ENCODE data around the gene SUGCT.

Gene SUGCT

DNA sequence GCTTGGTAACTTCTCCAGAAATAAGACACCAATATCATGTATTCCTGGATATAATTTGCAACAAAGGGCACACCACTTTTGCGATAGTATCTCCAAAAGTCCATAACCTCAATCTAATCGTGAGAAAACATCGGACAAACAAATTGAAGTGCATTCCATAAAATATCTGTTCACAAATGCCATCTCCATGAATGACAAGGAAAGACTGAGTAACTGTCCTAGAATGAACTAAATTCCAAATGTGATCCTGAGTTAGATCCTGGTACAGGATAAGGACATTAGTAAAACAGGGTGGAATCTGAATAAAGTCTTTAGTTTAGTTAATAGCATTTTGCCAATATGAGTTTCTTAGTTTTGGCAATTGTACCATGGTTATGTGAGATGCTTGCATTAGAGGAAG, 384.2 kb downstream of the SUGCT start:
- DNase-seq: no peak

DNA sequence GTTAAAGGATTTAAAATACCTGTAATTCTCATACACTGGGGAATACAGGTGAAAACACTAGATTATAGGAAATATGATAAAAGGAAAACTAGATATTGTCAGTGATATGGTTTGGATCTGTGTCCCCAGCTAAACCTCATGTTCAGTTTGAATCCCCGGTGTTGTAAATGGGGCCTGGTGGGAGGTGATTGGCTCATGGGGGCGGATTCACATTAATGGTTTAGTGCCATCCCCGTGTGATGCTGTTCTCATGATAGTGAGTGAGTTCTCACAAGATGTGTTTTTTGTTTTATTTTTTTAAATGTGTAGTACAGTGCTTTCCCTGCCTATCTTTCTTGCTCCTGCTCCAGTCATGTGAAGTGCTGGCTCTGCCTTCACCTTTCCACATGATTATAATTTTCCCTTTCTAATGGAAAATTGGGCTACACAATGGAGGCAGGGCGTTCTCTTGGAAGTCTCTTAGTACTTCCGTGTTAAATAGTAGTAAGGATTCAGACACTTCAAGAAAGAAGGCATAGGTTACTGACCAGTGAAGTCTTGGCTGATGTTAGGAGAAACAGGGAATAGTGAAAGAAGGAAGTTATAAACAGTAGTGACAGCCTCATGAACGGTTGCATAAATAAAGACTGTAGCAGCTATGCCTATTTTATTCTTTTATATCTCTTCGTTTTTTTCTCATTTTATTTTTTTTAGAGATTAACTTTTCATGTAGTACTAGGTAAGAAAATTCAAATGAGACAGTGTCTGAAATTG, 386.4 kb downstream of the SUGCT start:
- no peak for DNase-seq

DNA sequence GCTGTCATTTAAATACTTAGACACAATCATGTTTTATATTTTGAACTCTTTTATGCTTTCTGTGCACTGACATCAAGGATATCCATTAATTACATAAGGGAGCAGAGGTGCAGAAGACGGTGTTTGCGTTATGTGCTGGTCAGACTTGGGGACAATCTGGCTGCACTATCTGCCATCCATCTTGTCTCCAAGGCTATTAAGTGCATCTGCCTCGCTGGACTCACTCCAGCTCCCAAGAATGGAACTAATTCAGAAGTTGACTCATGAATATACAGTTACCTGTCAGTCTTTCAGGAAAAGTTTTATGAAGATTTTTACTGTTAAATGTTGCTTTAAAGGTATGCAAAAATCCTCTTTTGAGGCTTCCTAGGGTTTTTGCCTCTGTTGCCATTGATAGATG, 391.0 kb downstream of the SUGCT start:
- DNase-seq: no peak

DNA sequence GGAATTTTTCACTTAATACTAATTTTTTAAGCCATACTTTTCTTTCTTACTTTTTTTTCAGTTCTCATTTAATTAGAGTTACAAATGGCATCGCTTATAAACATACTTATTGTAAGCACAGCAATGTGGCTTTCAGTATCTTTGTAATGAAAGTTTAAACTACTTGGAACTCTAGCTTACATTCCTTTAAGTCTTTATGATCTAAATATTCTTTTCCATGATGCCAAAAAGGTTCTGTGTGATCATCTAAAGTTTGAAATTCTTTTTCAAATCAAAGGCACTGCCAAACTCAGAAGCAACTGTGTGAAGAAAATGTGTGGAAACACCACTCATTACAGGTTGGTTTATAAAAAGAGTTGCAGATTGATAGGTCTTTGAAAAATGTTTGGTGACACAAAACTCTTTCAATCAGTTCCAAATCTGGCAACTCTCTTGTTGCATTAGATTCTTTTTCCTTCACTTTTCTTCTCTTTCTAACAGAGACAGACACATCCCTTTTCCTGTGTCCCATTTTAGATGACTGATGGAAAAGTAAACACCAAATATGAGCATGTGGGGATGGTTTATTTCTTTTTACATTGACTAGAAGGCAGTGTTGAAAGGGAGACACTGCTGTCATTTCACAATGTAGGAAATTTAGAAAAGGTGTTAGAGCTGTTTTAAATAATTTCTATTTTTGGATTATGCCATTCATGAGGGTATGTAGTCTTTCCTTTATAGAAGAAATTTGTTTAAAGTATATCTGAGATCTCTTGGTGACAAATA, 392.3 kb downstream of the SUGCT start:
- DNase-seq: no peak

DNA sequence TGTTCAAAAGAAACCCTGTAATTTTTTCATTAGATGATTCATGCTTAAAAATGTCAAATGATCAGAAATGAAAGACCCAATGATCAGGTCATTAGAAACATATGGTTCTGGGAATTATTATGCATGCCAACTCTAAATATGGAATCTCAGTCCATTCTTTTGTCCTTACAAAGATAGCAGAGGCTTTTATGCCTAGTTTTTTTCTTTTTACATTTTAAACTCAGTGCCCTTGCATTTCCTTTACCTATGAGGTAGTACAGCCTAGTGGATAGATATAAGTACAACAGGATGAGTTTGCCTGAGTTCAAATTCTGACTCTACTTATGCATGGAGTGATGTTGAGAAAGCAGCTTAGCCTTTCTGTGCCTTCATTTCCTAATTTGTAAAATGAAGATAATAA, 392.9 kb downstream of the SUGCT start:
- no peak for DNase-seq

DNA sequence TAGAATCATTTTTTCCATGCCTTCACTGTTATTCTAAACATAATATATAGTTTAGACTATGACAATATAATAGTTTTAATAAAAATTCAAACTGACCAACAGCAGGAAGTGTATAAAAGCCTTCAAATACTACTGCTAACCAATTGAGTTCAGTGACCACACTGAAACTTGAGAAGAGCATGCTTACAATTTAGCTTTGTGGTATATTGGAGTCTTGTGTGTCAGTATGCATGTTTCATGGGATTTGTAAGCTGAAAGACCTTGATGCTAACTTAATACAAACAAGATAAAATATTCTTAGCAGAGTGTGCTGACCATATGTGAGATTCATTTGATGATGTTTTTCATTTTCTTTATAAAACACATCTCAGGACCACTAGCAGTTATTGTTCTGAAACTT, 395.5 kb downstream of the SUGCT start:
- no peak for DNase-seq

DNA sequence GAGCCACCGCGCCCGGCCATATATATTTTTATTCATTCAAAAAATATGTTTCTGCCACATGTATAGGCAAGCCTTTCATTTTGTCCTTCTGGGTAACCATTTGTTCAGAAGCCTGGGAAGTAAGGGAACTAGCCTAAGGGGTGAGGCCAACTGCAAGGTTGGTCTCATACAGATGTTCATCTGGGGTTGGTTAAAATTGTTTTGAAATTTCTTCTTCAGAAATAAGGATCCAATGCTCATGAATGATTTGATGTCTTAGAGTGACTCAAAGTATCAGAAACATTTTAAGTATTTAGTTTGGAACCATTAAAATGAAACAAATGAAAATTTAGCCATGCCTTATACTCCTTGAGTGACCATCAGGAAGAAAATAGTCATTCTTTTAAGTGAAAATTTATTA, 397.2 kb downstream of the SUGCT start:
- no peak for DNase-seq

DNA sequence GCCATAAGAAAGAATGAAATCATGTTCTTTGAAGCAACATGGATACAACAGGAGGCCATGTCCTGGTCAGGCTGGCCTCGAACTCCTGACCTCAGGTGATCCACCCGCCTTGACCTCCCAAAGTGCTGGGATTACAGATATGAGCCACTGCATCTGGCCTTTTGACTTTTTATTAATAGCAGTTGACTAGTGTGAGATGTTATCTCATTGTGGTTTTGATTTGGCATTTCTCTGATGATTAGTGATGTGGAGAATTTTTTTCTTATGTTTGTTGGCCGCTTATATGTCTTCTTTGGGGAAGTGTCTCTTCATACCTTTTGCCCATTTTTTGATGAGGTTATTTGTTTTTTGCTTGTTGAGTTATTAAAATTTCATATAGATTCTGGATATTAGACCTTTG, 400.9 kb downstream of the SUGCT start:
- no peak for DNase-seq

DNA sequence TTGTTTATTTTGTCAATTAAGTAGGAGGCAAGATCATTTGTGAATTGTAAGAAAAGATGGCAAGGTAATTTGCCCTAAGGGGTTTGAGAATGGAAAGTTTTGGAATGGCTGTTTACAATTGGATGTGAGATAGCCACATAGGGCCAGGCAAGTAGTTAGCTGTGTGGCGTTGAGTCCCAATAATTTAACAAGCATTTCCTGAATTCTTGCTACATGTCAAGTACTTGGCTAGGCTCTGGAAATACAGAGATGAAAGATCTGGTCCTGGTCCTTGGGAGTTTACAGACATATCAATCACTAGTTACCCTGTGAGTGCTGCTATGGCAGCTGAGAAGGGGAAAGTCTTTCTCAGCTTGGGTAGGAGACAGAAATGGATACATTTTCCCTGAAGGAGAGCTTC, 401.6 kb downstream of the SUGCT start:
- no peak for DNase-seq

DNA sequence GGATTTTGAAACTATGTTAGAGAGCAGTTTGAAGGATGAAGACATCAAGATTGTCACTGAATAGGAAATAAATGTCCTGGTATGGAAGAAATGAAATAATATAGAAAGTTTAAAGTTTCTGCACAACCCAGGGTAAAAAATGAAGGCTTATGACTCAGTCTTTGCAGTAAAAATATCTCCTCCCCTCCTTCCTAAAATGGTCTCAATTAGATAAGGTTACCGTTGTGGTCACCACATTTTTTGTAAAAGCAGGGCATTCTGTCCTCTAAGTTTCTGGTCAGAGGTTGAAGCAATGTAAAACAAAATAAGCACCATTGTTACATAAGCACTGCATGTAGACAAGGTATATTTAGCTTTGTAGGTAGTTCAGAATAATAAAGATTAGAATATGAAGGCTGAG, 403.5 kb downstream of the SUGCT start:
- DNase-seq: no peak

DNA sequence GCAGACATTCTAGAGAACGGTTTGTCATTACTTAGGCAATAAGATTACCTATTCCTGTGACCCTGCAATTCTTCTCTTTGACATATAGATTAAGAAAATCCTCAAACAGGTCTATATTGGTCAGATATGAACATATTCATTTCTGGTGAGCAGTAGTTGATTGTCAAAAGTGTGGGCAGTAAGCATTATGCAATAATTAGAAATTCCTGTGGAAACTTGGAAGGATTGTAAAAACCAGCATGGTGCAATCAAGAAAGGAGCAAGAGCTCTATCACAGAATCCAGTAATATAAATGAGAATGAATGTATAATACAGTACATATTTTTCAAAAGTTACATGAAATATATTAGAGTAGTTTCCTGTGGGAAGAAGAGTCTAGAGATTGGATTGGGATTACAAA, 406.5 kb downstream of the SUGCT start:
- no peak for DNase-seq

DNA sequence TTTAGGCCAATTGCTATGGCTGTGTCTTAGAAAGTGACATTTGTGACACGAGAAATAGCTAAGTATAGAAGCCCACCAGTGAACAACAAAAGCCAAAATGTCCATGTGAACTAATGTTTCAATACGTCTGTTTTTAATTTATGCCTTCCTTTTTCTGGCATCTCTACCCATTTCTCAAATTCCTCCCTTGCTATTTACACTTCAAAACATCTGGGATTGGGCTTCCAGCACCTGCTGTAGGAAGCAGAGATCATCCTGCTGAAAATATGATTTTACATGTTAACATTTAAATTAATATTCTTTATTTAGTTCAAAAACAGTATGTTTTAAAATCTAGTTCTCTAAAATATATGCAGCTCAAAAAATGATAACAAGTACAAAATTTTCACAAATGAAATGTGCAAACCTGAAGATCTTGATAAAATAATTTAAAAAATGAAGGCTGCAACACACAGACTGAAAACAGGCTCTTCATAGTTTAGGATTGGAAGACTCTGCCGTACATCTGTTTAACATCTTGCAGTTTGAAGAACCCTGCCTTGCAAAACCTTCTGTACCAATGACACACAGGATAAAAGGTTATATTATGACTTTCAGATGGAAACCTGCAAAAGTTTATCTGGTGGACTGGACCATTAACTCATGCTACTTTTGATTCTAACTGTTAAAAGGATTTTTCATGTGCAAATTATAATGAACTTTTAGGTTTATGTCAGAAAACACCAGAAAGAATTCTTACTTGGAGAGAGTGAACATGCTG, 408.4 kb downstream of the SUGCT start:
- DNase-seq: no peak

DNA sequence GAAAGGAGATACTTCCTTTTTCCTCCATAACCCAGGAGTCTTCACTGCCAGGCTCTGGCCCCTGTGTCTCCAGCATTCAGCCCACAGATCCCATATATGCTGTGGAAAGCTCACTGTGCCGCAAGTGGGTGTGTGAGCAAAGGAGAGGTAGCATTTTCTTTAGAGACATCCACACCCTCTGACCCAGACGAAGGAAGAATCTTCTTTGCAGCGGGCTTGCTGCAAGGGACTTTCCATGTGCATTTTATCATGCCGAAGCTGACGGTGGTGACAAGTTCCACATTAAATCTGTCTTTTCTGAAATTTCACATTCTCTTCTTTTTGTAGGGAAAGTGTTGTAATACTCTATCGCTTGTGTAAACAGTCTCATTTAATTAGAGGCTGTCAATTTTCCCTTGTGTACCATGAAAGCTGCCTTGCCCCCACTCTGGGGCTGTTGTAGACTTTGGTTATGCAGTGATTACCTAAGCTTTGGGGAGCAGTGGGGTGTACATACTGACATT, 409.5 kb downstream of the SUGCT start:
- DNase-seq: no peak

DNA sequence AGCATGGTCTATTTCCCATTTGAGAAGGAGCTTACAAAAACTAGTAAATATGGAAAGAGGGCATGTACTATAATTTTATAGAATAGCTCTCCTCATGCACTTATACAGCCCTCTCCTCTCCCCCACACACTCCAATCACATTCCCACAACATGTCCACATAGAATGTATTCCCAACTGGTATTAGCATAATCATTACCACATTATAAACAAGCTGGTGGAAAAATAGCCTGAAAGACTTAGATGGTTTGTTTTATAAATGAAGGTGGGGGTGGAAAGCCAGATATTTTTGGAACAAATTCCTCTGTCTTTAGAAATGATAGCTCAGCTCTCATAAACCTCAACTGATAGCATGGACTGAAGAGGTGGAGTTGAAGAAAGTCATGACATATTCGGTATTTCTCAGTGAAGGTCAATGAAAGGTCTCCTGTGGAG, 410.1 kb downstream of the SUGCT start:
- no peak for DNase-seq

DNA sequence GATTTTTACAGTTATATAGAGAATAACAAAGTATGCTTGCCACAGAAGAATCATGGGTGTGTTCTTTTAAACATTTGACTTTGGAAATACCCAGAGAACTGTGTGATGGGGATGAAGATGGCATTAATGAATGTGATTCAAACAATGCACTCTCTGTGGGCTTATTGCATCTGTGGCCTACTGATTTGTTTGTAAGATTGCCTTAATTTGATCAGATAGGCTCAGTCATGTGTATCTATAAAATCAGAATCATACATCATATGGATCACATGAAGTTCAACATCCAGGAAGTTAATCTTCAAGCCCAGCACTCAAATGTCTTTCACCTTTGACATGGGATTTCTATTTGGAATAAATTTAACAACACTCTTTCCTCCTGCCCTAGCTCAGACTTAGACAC, 410.9 kb downstream of the SUGCT start:
- no peak for DNase-seq

DNA sequence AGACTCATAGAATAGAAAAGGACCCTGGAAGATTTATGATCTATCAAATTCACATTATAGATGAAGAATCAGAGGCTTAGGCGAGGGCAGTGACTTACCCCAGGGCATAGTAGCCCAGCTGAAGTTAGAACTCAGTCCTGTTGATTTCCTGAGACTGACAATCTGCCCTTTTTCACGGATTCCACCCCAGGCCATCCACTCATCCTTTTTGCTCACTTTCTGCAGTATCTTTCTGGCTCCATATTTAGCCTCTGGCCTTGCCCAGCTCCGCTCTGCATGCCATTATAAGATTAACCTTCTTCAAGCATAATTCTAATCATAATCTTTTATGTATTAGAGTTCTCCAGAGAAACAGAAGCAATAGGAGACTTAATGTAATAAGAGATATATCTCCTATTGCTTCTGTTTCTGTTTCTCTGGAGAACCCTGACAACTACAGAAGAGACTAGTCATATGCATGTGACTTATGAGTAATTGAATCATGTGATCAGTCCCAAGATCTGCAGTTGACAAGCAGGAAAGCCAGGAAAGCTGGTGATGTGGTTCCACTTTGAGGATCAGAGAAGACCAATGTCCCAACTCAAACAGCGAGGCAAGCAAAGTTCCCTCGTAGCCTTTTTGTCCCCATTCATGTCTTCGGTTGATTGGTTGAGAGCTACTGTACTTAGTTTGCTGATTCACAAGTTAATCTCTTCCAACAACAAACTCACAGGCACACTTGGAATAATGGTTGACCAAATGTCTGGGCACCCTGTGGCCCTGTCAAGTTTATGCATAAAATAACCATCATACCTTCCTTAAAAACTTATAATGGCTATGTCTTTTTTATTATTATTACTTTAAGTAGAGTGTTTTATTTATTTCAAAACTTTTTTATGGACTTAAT, 412.1 kb downstream of the SUGCT start:
- DNase-seq: no peak

DNA sequence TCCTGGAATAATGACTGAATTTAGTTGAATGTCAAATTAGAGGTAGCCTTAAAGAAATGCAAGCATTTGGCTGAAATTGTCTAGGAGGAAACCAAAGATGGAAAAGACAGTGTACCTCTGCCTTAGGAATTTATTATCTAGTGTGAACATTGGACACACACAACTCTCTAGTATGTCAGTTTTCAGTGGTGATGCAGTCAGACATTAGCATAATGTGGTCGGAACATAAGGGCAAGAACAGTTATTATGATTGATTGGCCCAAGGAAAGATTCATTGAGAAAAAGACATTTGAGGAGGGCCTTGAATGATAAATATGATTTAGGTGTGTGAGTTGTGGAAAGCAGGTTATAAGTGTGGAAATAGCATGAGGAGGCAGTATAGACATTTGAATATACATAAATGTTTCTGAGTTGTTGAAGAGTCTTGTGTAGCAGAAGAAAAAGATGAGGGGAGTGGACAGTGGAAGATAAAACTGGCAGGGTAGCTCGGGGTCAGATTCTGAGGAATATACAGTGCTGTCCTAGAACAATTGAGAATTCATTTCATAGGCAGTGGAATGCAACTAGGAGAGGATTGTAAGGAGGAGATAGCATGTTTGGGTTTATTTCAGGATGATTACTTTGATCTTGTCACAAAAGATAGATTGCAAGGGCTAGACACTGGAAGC, 414.7 kb downstream of the SUGCT start:
- DNase-seq: no peak

DNA sequence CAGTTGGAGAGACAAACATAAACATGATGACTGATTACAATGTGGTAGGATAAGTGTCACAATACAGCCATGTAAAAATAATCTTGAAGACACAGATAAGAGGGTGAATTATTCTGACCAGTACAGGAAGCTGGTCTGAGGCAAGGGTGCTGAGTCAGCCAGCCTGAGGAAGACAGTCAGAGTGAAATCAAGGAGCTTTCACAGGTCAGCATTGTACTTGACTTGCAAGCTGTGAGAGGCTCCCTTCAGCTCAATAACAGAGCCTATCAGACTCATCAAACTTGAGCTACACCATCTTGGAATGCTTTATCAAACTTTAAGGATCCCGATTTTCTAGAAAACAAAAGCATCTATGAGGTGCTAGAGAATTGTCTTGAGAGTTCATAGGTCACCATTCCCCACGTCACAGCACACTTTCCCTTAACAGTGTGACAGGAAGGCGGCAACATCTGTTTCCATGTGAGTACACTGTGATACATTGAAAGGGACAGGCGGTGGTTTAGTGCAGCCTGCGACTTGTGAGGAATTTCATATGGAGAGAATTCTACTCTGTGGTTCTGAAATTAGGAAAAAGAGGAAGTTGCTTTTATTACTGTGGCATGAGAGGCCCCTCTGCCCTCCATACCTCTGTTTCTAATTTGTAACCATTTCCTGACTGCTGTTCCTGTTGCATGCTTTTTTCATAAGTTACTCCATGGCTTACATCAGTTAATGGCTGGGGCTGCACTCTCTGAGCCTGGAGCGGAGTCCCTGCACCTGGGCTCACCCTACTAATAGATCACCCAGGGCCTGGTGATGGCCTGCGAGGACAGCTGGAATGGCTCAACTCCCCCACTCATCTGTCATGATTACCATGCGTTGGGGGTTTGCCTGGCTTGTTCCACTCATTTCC, 417.1 kb downstream of the SUGCT start:
- DNase-seq: peak in 1 of 51 donors; percentile 4

DNA sequence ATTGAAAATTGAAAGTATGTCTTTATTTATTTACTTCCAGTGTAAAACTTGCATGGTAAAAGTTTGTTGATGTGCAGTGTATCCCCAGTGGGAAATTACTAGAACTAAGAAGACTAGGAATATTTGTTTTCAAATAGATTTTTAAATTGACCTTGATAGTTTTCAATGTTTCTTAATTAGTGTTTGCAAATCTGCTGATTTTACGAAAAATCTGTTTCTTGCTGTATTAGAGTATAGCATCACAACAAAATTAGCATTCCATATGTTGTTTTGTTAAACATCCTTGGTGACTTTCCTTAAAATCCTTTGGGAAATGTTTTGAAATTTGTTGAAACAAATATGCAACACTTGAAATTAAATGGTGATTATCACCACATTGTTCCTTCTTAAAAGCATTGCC, 425.9 kb downstream of the SUGCT start:
- no peak for DNase-seq

DNA sequence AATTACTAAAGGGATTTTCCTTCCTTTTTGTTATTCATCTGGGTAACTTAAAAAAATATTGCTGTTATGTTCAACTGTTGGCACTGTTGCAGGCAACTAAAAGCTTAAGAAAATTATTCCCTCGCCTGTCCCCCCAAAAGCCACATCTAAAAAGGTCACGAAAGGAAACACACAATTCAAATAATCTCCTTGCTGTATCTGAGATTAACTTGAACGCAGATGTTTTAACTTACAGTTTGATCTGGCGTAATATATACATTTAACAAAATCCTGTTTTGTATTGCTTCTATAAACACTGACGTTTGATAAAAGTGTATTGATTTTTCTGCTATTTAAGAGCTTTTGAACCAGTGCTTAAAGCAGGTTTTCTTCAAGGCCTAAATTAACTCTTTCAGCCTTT, 432.1 kb downstream of the SUGCT start:
- DNase-seq: no peak

Measured in hypothalamus (tissue), 51 donors.